NCI-H128 (cell line): Measurements from ENCODE around the gene LRRC7.
"Not testable (repeated sequence)": the region's sequence is repeated elsewhere in the genome, so short reads cannot be mapped to it uniquely, and the experiment has no call there.

Experiments used
- DNase-seq: peaks from one replicate; lab custom pipeline; 2025; ENCODE audit not compliant: unreplicated experiment; lab: John Stamatoyannopoulos, UW

LRRC7 gene

GRCh38 chr1:69862906-69863305 lies 295.2 kb downstream of the LRRC7 start:
- no peak for DNase-seq

- DNase-seq = no peak
These were observed 296.0 kb downstream of the LRRC7 start for GRCh38 chr1:69863704-69864103.

GRCh38 chr1:69871412-69871811 lies 303.7 kb downstream of the LRRC7 start:
- no peak for DNase-seq

- no peak for DNase-seq
These were observed 310.6 kb downstream of the LRRC7 start for GRCh38 chr1:69878338-69878737.

GRCh38 chr1:69888016-69888415 lies 320.3 kb downstream of the LRRC7 start:
- DNase-seq = not testable (repeated sequence)

GRCh38 chr1:69888657-69889056 lies 320.9 kb downstream of the LRRC7 start:
- no peak for DNase-seq

GRCh38 chr1:69898403-69898947 lies 330.8 kb downstream of the LRRC7 start:
- no peak for DNase-seq

- DNase-seq = no peak
These were observed 343.6 kb downstream of the LRRC7 start for GRCh38 chr1:69911301-69911801.

GRCh38 chr1:69913977-69914376 lies 346.3 kb downstream of the LRRC7 start:
- DNase-seq = no peak

GRCh38 chr1:69914976-69915765 lies 347.4 kb downstream of the LRRC7 start:
- DNase-seq = no peak

- DNase-seq = no peak
These were observed 351.6 kb downstream of the LRRC7 start for GRCh38 chr1:69919129-69919921.

GRCh38 chr1:69919922-69920273 lies 352.2 kb downstream of the LRRC7 start:
- DNase-seq = no peak

GRCh38 chr1:69920426-69920825 lies 352.7 kb downstream of the LRRC7 start:
- DNase-seq = no peak

GRCh38 chr1:69921486-69921885 lies 353.8 kb downstream of the LRRC7 start:
- DNase-seq = no peak

- not testable (repeated sequence) for DNase-seq
These were observed 360.5 kb downstream of the LRRC7 start for GRCh38 chr1:69928234-69928633.

- DNase-seq = no peak
These were observed 361.8 kb downstream of the LRRC7 start for GRCh38 chr1:69929308-69930057.

- no peak for DNase-seq
These were observed 362.7 kb downstream of the LRRC7 start for GRCh38 chr1:69930396-69930795.

GRCh38 chr1:69932760-69933159 lies 365.0 kb downstream of the LRRC7 start:
- no peak for DNase-seq

- DNase-seq = no peak
These were observed 372.5 kb downstream of the LRRC7 start for GRCh38 chr1:69940231-69940630.

GRCh38 chr1:69940816-69941215 lies 373.1 kb downstream of the LRRC7 start:
- no peak for DNase-seq

GRCh38 chr1:69943030-69943429 lies 375.3 kb downstream of the LRRC7 start:
- no peak for DNase-seq
